OCI-LY7 (cell line): Measurements from ENCODE around the gene NBL1.

ENCODE experiments used
- EZH2phosphoT487 ChIP-seq: fragments of 200-600 bp; sonication (generic); IDR thresholded peaks from 2 replicates; pipeline ENCODE4 v1.6.1; 2018; ENCODE audit warnings: low read depth, borderline replicate concordance, mild to moderate bottlenecking, mixed run types, antibody characterized with exemption, low read length, moderate library complexity, mixed read lengths
- TF ChIP-seq, protein P1 (sequence below): fragments of 200-600 bp; sonication (generic); conservative IDR thresholded peaks from 2 replicates; pipeline ENCODE4 v1.5.1; 2014; ENCODE audit warnings: mild to moderate bottlenecking, antibody characterized with exemption, low read length, moderate library complexity, mixed read lengths

DNA sequence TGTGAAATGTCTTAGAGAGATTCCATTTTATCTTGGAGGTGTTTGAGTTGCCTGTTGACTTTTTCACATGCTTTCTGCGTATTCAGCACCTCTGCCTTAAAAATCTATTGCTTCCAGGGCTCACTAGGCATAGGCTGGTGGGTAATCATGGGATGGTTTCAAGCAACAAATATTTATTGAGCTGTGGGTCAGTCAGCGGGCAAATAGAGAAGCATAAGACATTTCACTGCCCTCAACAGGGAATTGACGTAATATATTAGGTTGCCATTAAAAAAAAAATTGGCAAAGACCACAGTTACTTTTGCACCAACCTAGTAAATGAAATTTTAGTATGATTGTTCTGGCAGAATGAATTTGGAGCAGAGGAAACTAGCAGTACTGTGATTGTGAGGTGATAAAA is 44.3 kb upstream of the NBL1 start:
- no peak for TF ChIP-seq EZH2phosphoT487
- TF ChIP-seq, protein P1, sequence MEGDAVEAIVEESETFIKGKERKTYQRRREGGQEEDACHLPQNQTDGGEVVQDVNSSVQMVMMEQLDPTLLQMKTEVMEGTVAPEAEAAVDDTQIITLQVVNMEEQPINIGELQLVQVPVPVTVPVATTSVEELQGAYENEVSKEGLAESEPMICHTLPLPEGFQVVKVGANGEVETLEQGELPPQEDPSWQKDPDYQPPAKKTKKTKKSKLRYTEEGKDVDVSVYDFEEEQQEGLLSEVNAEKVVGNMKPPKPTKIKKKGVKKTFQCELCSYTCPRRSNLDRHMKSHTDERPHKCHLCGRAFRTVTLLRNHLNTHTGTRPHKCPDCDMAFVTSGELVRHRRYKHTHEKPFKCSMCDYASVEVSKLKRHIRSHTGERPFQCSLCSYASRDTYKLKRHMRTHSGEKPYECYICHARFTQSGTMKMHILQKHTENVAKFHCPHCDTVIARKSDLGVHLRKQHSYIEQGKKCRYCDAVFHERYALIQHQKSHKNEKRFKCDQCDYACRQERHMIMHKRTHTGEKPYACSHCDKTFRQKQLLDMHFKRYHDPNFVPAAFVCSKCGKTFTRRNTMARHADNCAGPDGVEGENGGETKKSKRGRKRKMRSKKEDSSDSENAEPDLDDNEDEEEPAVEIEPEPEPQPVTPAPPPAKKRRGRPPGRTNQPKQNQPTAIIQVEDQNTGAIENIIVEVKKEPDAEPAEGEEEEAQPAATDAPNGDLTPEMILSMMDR = no peak
